GM13976 (cell line): ENCODE measurements around the gene TMEM217.

Experiments used
- DNase-seq: peaks from one replicate; pipeline ENCODE4 v3.0.0; 2012; ENCODE audit warnings: low spot score
- CTCF ChIP-seq: IDR thresholded peaks from 2 replicates; pipeline ENCODE4 v1.5.1; 2012; ENCODE audit warnings: borderline replicate concordance, mild to moderate bottlenecking; ENCODE audit not compliant: insufficient read depth; ENCODE audit errors: extremely low read depth, missing control alignments, control extremely low read depth
- in situ Hi-C: fragments of 300-500 bp; cut with MboI; formaldehyde crosslinking; loops from one replicate; pipeline ENCODE4 v1.12.0; 2022; ENCODE audit warnings: low sequenced_read_pairs, mixed read lengths, inconsistent platforms; ENCODE audit not compliant: unreplicated experiment

Gene TMEM217

GRCh38 chr6:37260040-37260439 lies 2.1 kb upstream of the TMEM217 start:
- peak; percentile 46 for DNase-seq
- TF ChIP-seq CTCF = no peak
- in situ Hi-C loops = no loop called here

- no peak for TF ChIP-seq CTCF
- in situ Hi-C loops = no loop called here
- DNase-seq = no peak
These were observed 1.2 kb upstream of the TMEM217 start for GRCh38 chr6:37259191-37259590.

GRCh38 chr6:37258405-37259105 lies 611 bp upstream of the TMEM217 start:
- in situ Hi-C loops = no loop called here
- DNase-seq = no peak
- TF ChIP-seq CTCF = no peak

GRCh38 chr6:37257320-37257633 lies 667 bp downstream of the TMEM217 start:
- in situ Hi-C loops = no loop called here
- DNase-seq = no peak

GRCh38 chr6:37256692-37257319 lies 1.1 kb downstream of the TMEM217 start:
- no peak for DNase-seq
- no peak for TF ChIP-seq CTCF
- in situ Hi-C loops = no loop called here

More at GRCh38 chr6:37257320-37257633, 667 bp downstream of the TMEM217 start:
- TF ChIP-seq CTCF = no peak

GRCh38 chr6:37254881-37255280 lies 3.1 kb downstream of the TMEM217 start:
- TF ChIP-seq CTCF = no peak
- in situ Hi-C loops = no loop called here
- no peak for DNase-seq
